Subcutaneous abdominal adipose tissue (tissue), 5 donors: Measurements from ENCODE around the gene RNF135.
"Not testable (repeated sequence)": the region's sequence is repeated elsewhere in the genome, so short reads cannot be mapped to it uniquely, and the experiment has no call there.

Experiments used
- H3K27ac ChIP-seq: one replicate; pipeline ENCODE4 v1.7.0; 2013; ENCODE audit warnings: low read depth, mild to moderate bottlenecking, inconsistent platforms, low read length, moderate library complexity
- H3K27me3 ChIP-seq, 5 donors: one replicate each; pipeline ENCODE4 v1.7.0; 2013; ENCODE audit warnings: low read length in 5 of 5, inconsistent platforms in 1 of 5; ENCODE audit not compliant: control insufficient read depth in 5 of 5, insufficient read depth in 4 of 5
- H3K36me3 ChIP-seq, 5 donors: one replicate each; pipeline ENCODE4 v1.7.0; 2013; ENCODE audit warnings: low read length in 5 of 5; ENCODE audit not compliant: control insufficient read depth in 5 of 5, insufficient read depth in 5 of 5
- H3K4me1 ChIP-seq, 5 donors: one replicate each; pipeline ENCODE4 v1.7.0; 2013; ENCODE audit warnings: low read length in 5 of 5, mild to moderate bottlenecking in 3 of 5, moderate library complexity in 1 of 5; ENCODE audit not compliant: control insufficient read depth in 5 of 5, insufficient read depth in 5 of 5
- H3K4me3 ChIP-seq, 5 donors: one replicate each; pipeline ENCODE4 v1.7.0; 2013; ENCODE audit warnings: low read length in 5 of 5, low read depth in 1 of 5
- H3K9ac ChIP-seq, 5 donors: one replicate each; pipeline ENCODE4 v1.7.0; 2013; ENCODE audit warnings: low read length in 5 of 5, mild to moderate bottlenecking in 4 of 5, moderate library complexity in 3 of 5
- H3K9me3 ChIP-seq, 5 donors: one replicate each; pipeline ENCODE4 v1.7.0; 2013; ENCODE audit warnings: low read length in 5 of 5; ENCODE audit not compliant: control insufficient read depth in 5 of 5
- donor health status: healthy.
- donor health status: healthy.
- donor health status: healthy.
- donor health status: healthy.
- donor health status: healthy.

Gene RNF135

GRCh38 chr17:30952638-30953393, 18.0 kb upstream of the RNF135 start:
- Histone ChIP-seq H3K27ac (no peak overlapping the region), H3K9me3 (no peaks in the 10 kb centered on the region), H3K4me1 (peaks cover 5 to 67% (median 41%) of the 10 kb centered on the region in 5 donors), H3K27me3 (no peaks in the 10 kb centered on the region), H3K36me3 (peaks cover 0 to 5% (median 0%) of the 10 kb centered on the region in 5 donors), H3K4me3 (no peak overlapping the region), H3K9ac (no peak overlapping the region)

GRCh38 chr17:30954046-30954830, 16.6 kb upstream of the RNF135 start:
- no peak overlapping the region for H3K9ac ChIP-seq
- H3K4me3 ChIP-seq = peak overlapping the region in 4 of 5 donors; percentile 34 to 44 (median 40)
- H3K36me3 ChIP-seq = no peaks in the 10 kb centered on the region
- H3K27ac ChIP-seq = peak overlapping the region; percentile 61
- H3K9me3 ChIP-seq = no peaks in the 10 kb centered on the region
- H3K27me3 ChIP-seq = no peaks in the 10 kb centered on the region
- peaks cover 5 to 81% (median 48%) of the 10 kb centered on the region in 5 donors for H3K4me1 ChIP-seq

GRCh38 chr17:30956764-30957374, 14.0 kb upstream of the RNF135 start:
- Histone ChIP-seq H3K9ac (peak overlapping the region in 2 of 5 donors; percentile 34 to 46), H3K27ac (no peak overlapping the region)

GRCh38 chr17:30957741-30958140, 13.1 kb upstream of the RNF135 start:
- no peak overlapping the region for H3K27ac ChIP-seq
- no peaks in the 10 kb centered on the region for H3K36me3 ChIP-seq
- peak overlapping the region in 1 of 5 donors; percentile 4 for H3K9ac ChIP-seq
- H3K27me3 ChIP-seq = no peaks in the 10 kb centered on the region
- no peaks in the 10 kb centered on the region for H3K9me3 ChIP-seq
- peaks cover 2 to 72% (median 37%) of the 10 kb centered on the region in 5 donors for H3K4me1 ChIP-seq
- peak overlapping the region in 1 of 5 donors; percentile 3 for H3K4me3 ChIP-seq

More at GRCh38 chr17:30956764-30957374, 14.0 kb upstream of the RNF135 start:
- H3K36me3 ChIP-seq = no peaks in the 10 kb centered on the region
- H3K9me3 ChIP-seq = no peaks in the 10 kb centered on the region
- H3K4me1 ChIP-seq = peaks cover 2 to 73% (median 37%) of the 10 kb centered on the region in 5 donors
- no peaks in the 10 kb centered on the region for H3K27me3 ChIP-seq
- H3K4me3 ChIP-seq = peak overlapping the region in 3 of 5 donors; percentile 24 to 41 (median 39)

- Histone ChIP-seq H3K36me3 (no peaks in the 10 kb centered on the region), H3K27ac (peak overlapping the region; percentile 30), H3K4me1 (peaks cover 2 to 67% (median 36%) of the 10 kb centered on the region in 5 donors), H3K9me3 (no peaks in the 10 kb centered on the region), H3K9ac (no peak overlapping the region), H3K4me3 (no peak overlapping the region), H3K27me3 (no peaks in the 10 kb centered on the region)
Measured at GRCh38 chr17:30958187-30958586, 12.7 kb upstream of the RNF135 start.

- Histone ChIP-seq H3K27ac (no peak overlapping the region), H3K27me3 (no peaks in the 10 kb centered on the region), H3K4me1 (peaks cover 0 to 41% (median 22%) of the 10 kb centered on the region in 5 donors), H3K9ac (no peak overlapping the region), H3K4me3 (no peak overlapping the region), H3K36me3 (peaks cover 0 to 2% (median 0%) of the 10 kb centered on the region in 5 donors), H3K9me3 (no peaks in the 10 kb centered on the region)
Measured at GRCh38 chr17:30961209-30962188, 9.3 kb upstream of the RNF135 start.

GRCh38 chr17:30964312-30964711, 6.5 kb upstream of the RNF135 start:
- peaks cover 0 to 12% (median 3%) of the 10 kb centered on the region in 5 donors for H3K4me1 ChIP-seq
- H3K9ac ChIP-seq, H3K36me3 ChIP-seq, H3K9me3 ChIP-seq, H3K4me3 ChIP-seq, H3K27me3 ChIP-seq, H3K27ac ChIP-seq: not testable (repeated sequence)

GRCh38 chr17:30964876-30965275, 6.0 kb upstream of the RNF135 start:
- Histone ChIP-seq H3K9me3 (no peaks in the 10 kb centered on the region), H3K4me3 (no peak overlapping the region), H3K4me1 (peaks cover 0 to 9% (median 3%) of the 10 kb centered on the region in 5 donors)

GRCh38 chr17:30965686-30966085, 5.2 kb upstream of the RNF135 start:
- Histone ChIP-seq H3K9ac (no peak overlapping the region), H3K4me3 (no peak overlapping the region), H3K36me3 (peaks cover 0 to 2% (median 0%) of the 10 kb centered on the region in 5 donors), H3K4me1 (peaks cover 2 to 18% (median 11%) of the 10 kb centered on the region in 5 donors), H3K27me3 (no peaks in the 10 kb centered on the region), H3K9me3 (no peaks in the 10 kb centered on the region), H3K27ac (no peak overlapping the region)

More at GRCh38 chr17:30964876-30965275, 6.0 kb upstream of the RNF135 start:
- peaks cover 0 to 2% (median 0%) of the 10 kb centered on the region in 5 donors for H3K36me3 ChIP-seq
- no peak overlapping the region for H3K9ac ChIP-seq
- no peaks in the 10 kb centered on the region for H3K27me3 ChIP-seq
- H3K27ac ChIP-seq = no peak overlapping the region
